Activated T-helper 2 cell treated with anti-CD3 and anti-CD28 coated beads, Interferon-gamma antibody, Interleukin-2, Interleukin-4, amounts not matched to agents 10 μg/mL and 5 μg/mL and 100 μg/mL, durations not matched to agents 14 hours and 24 hours and 36 hours (primary cell): ENCODE results near the gene STK33. TPM values are rescaled to one million over a fixed set of nuclear protein-coding genes. Genes with fewer than 3 reads are reported as not detected.

Experiments used
- DNase-seq: peaks from one replicate; pipeline ENCODE4 v3.0.0; 2021; ENCODE audit warnings: low spot score
- H3K27ac Mint-ChIP-seq: one replicate; pipeline ENCODE4 v1.8.0; 2021; ENCODE audit warnings: mixed read lengths
- H3K27me3 Mint-ChIP-seq: one replicate; pipeline ENCODE4 v1.8.0; 2021; ENCODE audit warnings: low read depth, mixed read lengths
- H3K36me3 Mint-ChIP-seq: one replicate; pipeline ENCODE4 v1.8.0; 2021; ENCODE audit warnings: low read depth, mixed read lengths
- H3K4me1 Mint-ChIP-seq: one replicate; pipeline ENCODE4 v1.8.0; 2021; ENCODE audit warnings: low read depth, mixed read lengths
- H3K4me3 Mint-ChIP-seq: one replicate; pipeline ENCODE4 v1.8.0; 2021; ENCODE audit warnings: low read depth, mild to moderate bottlenecking, moderate library complexity, mixed read lengths
- H3K9me3 Mint-ChIP-seq: one replicate; pipeline ENCODE4 v1.8.0; 2021; ENCODE audit warnings: mixed read lengths
- intact Hi-C: fragments of 100-400 bp; cut with micrococcal nuclease; formaldehyde crosslinking; loops from one replicate; pipeline ENCODE4 v1.15.1; 2023
- total RNA-seq: library from RNA; stranded (reverse); gene quantifications from 2 replicates; pipeline ENCODE4 v1.2.3, GENCODE V29; 2022

STK33 gene
- total RNA-seq, 1 donor from 2014 or later = 0.62 TPM

GRCh38 chr11:8359521-8359920 lies 234.5 kb downstream of the STK33 start:
- H3K4me3 Mint-ChIP-seq = no peak overlapping the region
- intact Hi-C loops = no loop called here
- H3K27ac Mint-ChIP-seq = no peak overlapping the region
- H3K27me3 Mint-ChIP-seq = peaks cover 3% of the 10 kb centered on the region
- DNase-seq = no peak
- no peaks in the 10 kb centered on the region for H3K4me1 Mint-ChIP-seq
- no peaks in the 10 kb centered on the region for H3K36me3 Mint-ChIP-seq
- H3K9me3 Mint-ChIP-seq = no peaks in the 10 kb centered on the region

- no peak overlapping the region for H3K4me3 Mint-ChIP-seq
- H3K9me3 Mint-ChIP-seq = no peaks in the 10 kb centered on the region
These were observed 236.0 kb downstream of the STK33 start for GRCh38 chr11:8357891-8358566.

GRCh38 chr11:8357505-8357888 lies 236.5 kb downstream of the STK33 start:
- Mint-ChIP-seq H3K27ac (no peak overlapping the region), H3K4me1 (no peaks in the 10 kb centered on the region)
- intact Hi-C loops = no loop called here

More at GRCh38 chr11:8357891-8358566, 236.0 kb downstream of the STK33 start:
- intact Hi-C loops = no loop called here
- no peak overlapping the region for H3K27ac Mint-ChIP-seq
- H3K36me3 Mint-ChIP-seq = no peaks in the 10 kb centered on the region
- H3K4me1 Mint-ChIP-seq = no peaks in the 10 kb centered on the region
- H3K27me3 Mint-ChIP-seq = peaks cover 9% of the 10 kb centered on the region
- DNase-seq = no peak

GRCh38 chr11:8356721-8357504 lies 237.1 kb downstream of the STK33 start:
- no peak for DNase-seq
- Mint-ChIP-seq H3K9me3 (no peaks in the 10 kb centered on the region), H3K27me3 (peaks cover 11% of the 10 kb centered on the region), H3K4me3 (no peak overlapping the region), H3K4me1 (no peaks in the 10 kb centered on the region), H3K27ac (no peak overlapping the region), H3K36me3 (no peaks in the 10 kb centered on the region)
- intact Hi-C loops = no loop called here

More at GRCh38 chr11:8357505-8357888, 236.5 kb downstream of the STK33 start:
- Mint-ChIP-seq H3K9me3 (no peaks in the 10 kb centered on the region), H3K4me3 (no peak overlapping the region), H3K36me3 (no peaks in the 10 kb centered on the region), H3K27me3 (peaks cover 11% of the 10 kb centered on the region)
- DNase-seq = no peak

GRCh38 chr11:8356216-8356615 lies 237.8 kb downstream of the STK33 start:
- H3K9me3 Mint-ChIP-seq = no peaks in the 10 kb centered on the region
- H3K4me3 Mint-ChIP-seq = no peak overlapping the region
- H3K27ac Mint-ChIP-seq = no peak overlapping the region
- DNase-seq = no peak
- H3K4me1 Mint-ChIP-seq = no peaks in the 10 kb centered on the region
- intact Hi-C loops = no loop called here
- H3K27me3 Mint-ChIP-seq = peaks cover 11% of the 10 kb centered on the region
- H3K36me3 Mint-ChIP-seq = no peaks in the 10 kb centered on the region

GRCh38 chr11:8355416-8355742 lies 238.6 kb downstream of the STK33 start:
- H3K9me3 Mint-ChIP-seq = no peaks in the 10 kb centered on the region
- H3K4me1 Mint-ChIP-seq = no peaks in the 10 kb centered on the region
- H3K36me3 Mint-ChIP-seq = no peaks in the 10 kb centered on the region
- DNase-seq = no peak
- intact Hi-C loops = no loop called here
- no peak overlapping the region for H3K4me3 Mint-ChIP-seq
- peaks cover 11% of the 10 kb centered on the region for H3K27me3 Mint-ChIP-seq
- no peak overlapping the region for H3K27ac Mint-ChIP-seq

GRCh38 chr11:8354622-8355415 lies 239.2 kb downstream of the STK33 start:
- H3K4me3 Mint-ChIP-seq = no peak overlapping the region
- no peaks in the 10 kb centered on the region for H3K4me1 Mint-ChIP-seq
- DNase-seq = no peak
- no peaks in the 10 kb centered on the region for H3K9me3 Mint-ChIP-seq
- H3K27me3 Mint-ChIP-seq = peaks cover 11% of the 10 kb centered on the region
- no peaks in the 10 kb centered on the region for H3K36me3 Mint-ChIP-seq
- intact Hi-C loops = no loop called here
- H3K27ac Mint-ChIP-seq = no peak overlapping the region

GRCh38 chr11:8352876-8353505 lies 241.0 kb downstream of the STK33 start:
- intact Hi-C loops = no loop called here
- no peak for DNase-seq
- H3K27me3 Mint-ChIP-seq = peaks cover 11% of the 10 kb centered on the region
- H3K4me1 Mint-ChIP-seq = no peaks in the 10 kb centered on the region
- no peaks in the 10 kb centered on the region for H3K36me3 Mint-ChIP-seq
- H3K27ac Mint-ChIP-seq = no peak overlapping the region
- H3K9me3 Mint-ChIP-seq = no peaks in the 10 kb centered on the region
- H3K4me3 Mint-ChIP-seq = no peak overlapping the region

- H3K4me3 Mint-ChIP-seq = no peak overlapping the region
- peaks cover 11% of the 10 kb centered on the region for H3K27me3 Mint-ChIP-seq
- H3K4me1 Mint-ChIP-seq = no peaks in the 10 kb centered on the region
- H3K27ac Mint-ChIP-seq = no peak overlapping the region
- DNase-seq = no peak
- no peaks in the 10 kb centered on the region for H3K9me3 Mint-ChIP-seq
- H3K36me3 Mint-ChIP-seq = no peaks in the 10 kb centered on the region
- intact Hi-C loops = no loop called here
These were observed 241.7 kb downstream of the STK33 start for GRCh38 chr11:8352103-8352875.

- peaks cover 11% of the 10 kb centered on the region for H3K27me3 Mint-ChIP-seq
- no peak overlapping the region for H3K27ac Mint-ChIP-seq
- H3K4me3 Mint-ChIP-seq = no peak overlapping the region
- H3K36me3 Mint-ChIP-seq = no peaks in the 10 kb centered on the region
- intact Hi-C loops = no loop called here
- DNase-seq = no peak
- H3K4me1 Mint-ChIP-seq = no peaks in the 10 kb centered on the region
- no peaks in the 10 kb centered on the region for H3K9me3 Mint-ChIP-seq
These were observed 242.8 kb downstream of the STK33 start for GRCh38 chr11:8351223-8351622.

- no peaks in the 10 kb centered on the region for H3K36me3 Mint-ChIP-seq
- H3K9me3 Mint-ChIP-seq = no peaks in the 10 kb centered on the region
- intact Hi-C loops = no loop called here
- no peaks in the 10 kb centered on the region for H3K4me1 Mint-ChIP-seq
- no peak overlapping the region for H3K27ac Mint-ChIP-seq
- no peak for DNase-seq
- H3K27me3 Mint-ChIP-seq = peaks cover 2% of the 10 kb centered on the region
- H3K4me3 Mint-ChIP-seq = no peak overlapping the region
These were observed 246.1 kb downstream of the STK33 start for GRCh38 chr11:8347978-8348377.

GRCh38 chr11:8346157-8346755 lies 247.8 kb downstream of the STK33 start:
- intact Hi-C loops = no loop called here
- H3K36me3 Mint-ChIP-seq = no peaks in the 10 kb centered on the region
- DNase-seq = no peak
- no peaks in the 10 kb centered on the region for H3K4me1 Mint-ChIP-seq
- no peak overlapping the region for H3K27ac Mint-ChIP-seq
- no peaks in the 10 kb centered on the region for H3K9me3 Mint-ChIP-seq
- no peaks in the 10 kb centered on the region for H3K27me3 Mint-ChIP-seq
- H3K4me3 Mint-ChIP-seq = no peak overlapping the region
